Stimulated activated effector memory CD8-positive, alpha-beta T cell treated with anti-CD3 and anti-CD28 coated beads, Interleukin-12 subunit alpha, Interleukin-12 subunit beta, amount 100 ng/mL, for 72 hours (primary cell): ENCODE results near the gene CHDH.
A peak's percentile ranks its signal among the peaks of the same experiment; 100 is the strongest.

ENCODE experiments used
- ATAC-seq: fragments of 150-1000 bp; cut with Tn5 transposase; 2 replicates; pipeline ENCODE4 v1.10.0; 2021
- DNase-seq, 2 donors: peaks; one replicate each; pipeline ENCODE4 v3.0.0; 2021 to 2022; ENCODE audit warnings: low spot score in 2 of 2
- H3K27ac Mint-ChIP-seq: one replicate; pipeline ENCODE4 v1.8.0; 2022; ENCODE audit warnings: mild to moderate bottlenecking, mixed read lengths
- H3K36me3 Mint-ChIP-seq: one replicate; pipeline ENCODE4 v1.8.0; 2022; ENCODE audit warnings: mild to moderate bottlenecking, mixed read lengths
- H3K4me1 Mint-ChIP-seq: one replicate; pipeline ENCODE4 v1.8.0; 2022; ENCODE audit warnings: mixed read lengths
- H3K4me3 Mint-ChIP-seq: one replicate; pipeline ENCODE4 v1.8.0; 2022; ENCODE audit warnings: mild to moderate bottlenecking, mixed read lengths
- H3K9me3 Mint-ChIP-seq: one replicate; pipeline ENCODE4 v1.8.0; 2022; ENCODE audit warnings: mixed read lengths

Gene CHDH

GRCh38 chr3:53863145-53863544, 16.9 kb upstream of the CHDH start:
- Mint-ChIP-seq H3K9me3 (no peaks in the 10 kb centered on the region), H3K4me1 (peaks cover under 1% of the 10 kb centered on the region), H3K36me3 (peaks cover 70% of the 10 kb centered on the region), H3K4me3 (no peak overlapping the region), H3K27ac (no peak overlapping the region)
- ATAC-seq = no peak
- DNase-seq = no peak

- DNase-seq = no peak
- Mint-ChIP-seq H3K9me3 (no peaks in the 10 kb centered on the region), H3K36me3 (peaks cover 61% of the 10 kb centered on the region), H3K4me1 (no peaks in the 10 kb centered on the region), H3K4me3 (no peak overlapping the region), H3K27ac (peak overlapping the region; percentile 10)
- ATAC-seq = no peak
Measured at GRCh38 chr3:53862241-53862640, 16.0 kb upstream of the CHDH start.

DNA sequence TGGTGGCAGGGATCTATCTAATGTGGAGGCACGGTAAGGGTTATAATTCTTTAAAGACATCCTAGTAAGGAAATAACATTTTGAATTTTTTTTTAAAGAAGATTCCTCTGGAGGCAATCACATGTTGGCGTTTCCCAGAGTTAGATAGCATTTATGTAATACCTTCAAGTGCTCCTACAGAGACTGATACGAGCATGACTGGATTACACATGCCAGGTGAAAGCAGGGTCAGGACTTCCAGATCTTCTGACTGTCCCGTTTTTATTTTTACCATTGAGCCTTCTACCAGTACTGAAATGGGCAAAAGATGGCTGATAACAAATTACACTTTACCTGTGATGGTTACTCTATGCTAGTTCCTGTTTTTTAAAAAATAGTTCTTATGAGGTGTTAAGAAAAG, 14.0 kb upstream of the CHDH start:
- Mint-ChIP-seq H3K36me3 (peaks cover 41% of the 10 kb centered on the region), H3K9me3 (no peaks in the 10 kb centered on the region), H3K27ac (no peak overlapping the region), H3K4me1 (no peaks in the 10 kb centered on the region), H3K4me3 (no peak overlapping the region)
- ATAC-seq (no peak), DNase-seq (no peak)

GRCh38 chr3:53859178-53859577, 13.0 kb upstream of the CHDH start:
- no peaks in the 10 kb centered on the region for H3K9me3 Mint-ChIP-seq
- ATAC-seq = no peak
- H3K4me1 Mint-ChIP-seq = no peaks in the 10 kb centered on the region
- DNase-seq = no peak
- H3K4me3 Mint-ChIP-seq = no peak overlapping the region
- peaks cover 31% of the 10 kb centered on the region for H3K36me3 Mint-ChIP-seq
- no peak overlapping the region for H3K27ac Mint-ChIP-seq

- Mint-ChIP-seq H3K4me1 (no peaks in the 10 kb centered on the region), H3K36me3 (peaks cover 22% of the 10 kb centered on the region), H3K27ac (no peak overlapping the region), H3K9me3 (no peaks in the 10 kb centered on the region), H3K4me3 (no peak overlapping the region)
- no peak for ATAC-seq
- DNase-seq = no peak
Measured at GRCh38 chr3:53858096-53858741, 12.0 kb upstream of the CHDH start.

DNA sequence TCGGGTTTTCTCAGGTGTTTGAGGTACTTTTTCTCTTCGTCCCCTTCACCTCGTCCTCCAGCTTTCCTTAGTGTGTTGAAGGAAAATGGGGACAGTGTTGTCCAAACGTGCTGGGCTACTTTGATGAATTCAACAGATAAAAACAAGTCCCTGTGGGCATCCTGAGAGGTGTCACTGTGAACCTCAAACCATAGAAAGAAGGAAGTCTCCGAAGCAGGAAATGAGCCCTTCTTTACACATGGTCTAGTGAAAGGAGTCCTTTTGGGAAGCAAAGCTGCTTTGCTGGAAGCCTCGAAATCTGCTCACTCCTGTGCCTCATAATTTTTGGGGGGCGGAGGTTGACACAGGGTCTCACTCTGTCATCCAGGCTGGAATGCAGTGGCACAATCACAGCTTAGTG, 10.7 kb upstream of the CHDH start:
- no peaks in the 10 kb centered on the region for H3K9me3 Mint-ChIP-seq
- no peaks in the 10 kb centered on the region for H3K4me1 Mint-ChIP-seq
- peaks cover 10% of the 10 kb centered on the region for H3K36me3 Mint-ChIP-seq
- ATAC-seq = no peak
- no peak overlapping the region for H3K4me3 Mint-ChIP-seq
- H3K27ac Mint-ChIP-seq = no peak overlapping the region
- no peak for DNase-seq

DNA sequence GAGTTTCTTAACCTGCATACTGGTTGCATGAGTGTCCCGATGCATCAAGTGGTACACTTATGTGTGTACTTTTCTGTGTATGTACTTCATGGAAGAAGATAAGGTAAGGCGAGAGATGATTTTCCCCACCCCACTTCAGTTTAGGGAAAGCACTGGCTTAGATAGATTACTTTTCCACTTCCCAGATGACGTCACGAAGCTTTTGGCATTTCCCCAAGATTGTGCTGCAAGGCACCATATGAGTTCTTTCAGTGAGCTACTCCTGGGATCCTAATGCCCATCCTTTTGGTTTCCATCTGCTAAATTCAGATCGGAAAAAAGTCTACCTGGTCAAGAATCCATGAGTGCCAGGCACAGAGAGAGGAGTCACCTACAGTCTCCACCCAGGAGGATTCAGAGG, 4.7 kb upstream of the CHDH start:
- ATAC-seq = no peak
- H3K4me1 Mint-ChIP-seq = no peaks in the 10 kb centered on the region

DNA sequence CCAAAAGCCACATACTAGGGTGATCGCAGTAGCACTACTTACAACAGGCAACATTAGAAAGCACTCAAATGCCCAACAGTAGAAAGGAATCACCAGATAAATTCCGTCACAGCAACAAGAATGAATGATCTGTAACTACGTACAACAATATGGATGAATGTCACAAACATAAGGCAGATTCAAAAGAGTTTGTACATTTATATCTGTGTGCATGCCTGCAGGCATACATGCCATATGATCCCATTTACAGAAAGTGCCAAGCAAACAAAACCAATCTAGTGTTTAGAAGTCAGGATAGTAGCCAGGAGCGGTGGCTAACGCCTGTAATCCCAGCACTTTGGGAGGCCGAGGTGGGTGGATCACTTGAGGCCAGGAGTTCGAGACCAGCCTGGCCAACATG, 3.7 kb upstream of the CHDH start:
- Mint-ChIP-seq H3K4me3 (no peak overlapping the region), H3K27ac (no peak overlapping the region), H3K9me3 (no peaks in the 10 kb centered on the region), H3K4me1 (no peaks in the 10 kb centered on the region), H3K36me3 (no peaks in the 10 kb centered on the region)
- ATAC-seq = no peak
- no peak for DNase-seq

More for the DNA sequence above, 4.7 kb upstream of the CHDH start:
- Mint-ChIP-seq H3K36me3 (no peaks in the 10 kb centered on the region), H3K4me3 (no peak overlapping the region), H3K27ac (no peak overlapping the region), H3K9me3 (no peaks in the 10 kb centered on the region)
- DNase-seq = no peak

GRCh38 chr3:53846851-53847155, 584 bp upstream of the CHDH start:
- no peak overlapping the region for H3K27ac Mint-ChIP-seq
- H3K9me3 Mint-ChIP-seq = no peaks in the 10 kb centered on the region
- DNase-seq = no peak
- no peaks in the 10 kb centered on the region for H3K36me3 Mint-ChIP-seq
- H3K4me1 Mint-ChIP-seq = peaks cover 6% of the 10 kb centered on the region
- no peak for ATAC-seq
- H3K4me3 Mint-ChIP-seq = peak overlapping the region; percentile 56

DNA sequence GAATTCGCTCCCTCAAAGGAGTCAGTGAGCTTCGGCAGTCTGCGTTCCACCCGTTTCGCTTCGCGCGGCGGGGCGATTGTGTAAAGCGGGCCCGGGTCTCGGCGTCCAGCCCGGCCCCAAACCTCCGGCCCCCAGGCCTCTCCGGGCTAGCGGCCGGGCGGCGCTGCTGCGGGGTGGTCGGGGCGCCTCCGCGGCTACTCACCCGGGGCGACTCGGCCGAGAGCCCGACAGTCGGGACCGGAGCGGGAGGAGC, 412 bp downstream of the CHDH start:
- Mint-ChIP-seq H3K27ac (no peak overlapping the region), H3K9me3 (no peaks in the 10 kb centered on the region), H3K4me3 (peak overlapping the region; percentile 34), H3K4me1 (peaks cover 6% of the 10 kb centered on the region), H3K36me3 (no peaks in the 10 kb centered on the region)
- DNase-seq (no peak), ATAC-seq (no peak)

DNA sequence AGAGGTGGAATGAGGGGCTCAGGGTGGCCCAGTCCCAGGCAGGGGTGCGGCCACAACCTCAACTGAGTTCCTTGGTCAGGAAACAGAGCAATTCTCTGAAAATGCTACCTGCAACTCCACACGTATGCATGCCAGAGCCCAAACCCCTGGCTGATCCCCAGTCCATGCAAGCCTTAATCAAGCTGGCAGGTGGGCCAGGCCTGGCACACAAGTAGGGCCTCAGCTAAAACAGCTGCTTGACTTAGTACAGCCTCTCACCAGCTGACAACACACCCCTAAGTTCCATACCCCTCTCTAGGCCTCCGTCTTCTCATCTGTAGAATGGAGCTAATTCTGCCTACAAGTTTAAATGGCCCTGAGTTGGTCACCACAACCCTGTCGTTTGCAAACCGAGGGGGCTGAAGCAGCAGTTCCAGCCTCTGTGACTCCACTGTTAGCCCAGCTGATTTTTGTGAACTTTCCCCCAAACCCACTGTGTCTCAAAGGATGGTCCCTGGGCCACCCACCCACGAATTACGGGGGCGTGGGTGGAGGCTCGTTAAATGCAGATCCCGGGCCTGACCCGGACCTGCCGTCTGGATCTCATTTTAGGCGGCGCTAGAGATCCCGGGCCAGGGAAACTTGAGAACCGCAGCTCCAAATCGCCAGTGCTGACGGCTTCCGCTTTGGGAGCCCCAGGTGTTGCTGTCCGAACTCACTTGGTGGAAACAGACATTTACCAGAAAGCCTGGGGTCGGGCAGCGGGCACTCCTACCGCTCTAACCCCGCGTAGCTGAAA, 927 bp downstream of the CHDH start:
- no peaks in the 10 kb centered on the region for H3K9me3 Mint-ChIP-seq
- H3K36me3 Mint-ChIP-seq = no peaks in the 10 kb centered on the region
- H3K4me3 Mint-ChIP-seq = peak overlapping the region; percentile 34
- peaks cover 6% of the 10 kb centered on the region for H3K4me1 Mint-ChIP-seq
- no peak overlapping the region for H3K27ac Mint-ChIP-seq
- no peak for ATAC-seq
- DNase-seq = no peak

- Mint-ChIP-seq H3K4me1 (peaks cover 6% of the 10 kb centered on the region), H3K9me3 (no peaks in the 10 kb centered on the region), H3K27ac (no peak overlapping the region), H3K4me3 (peak overlapping the region; percentile 34), H3K36me3 (no peaks in the 10 kb centered on the region)
- no peak for DNase-seq
- peak; percentile 37 for ATAC-seq
Measured at GRCh38 chr3:53844262-53845102, 1.7 kb downstream of the CHDH start.

GRCh38 chr3:53843195-53844177, 2.7 kb downstream of the CHDH start:
- no peak overlapping the region for H3K27ac Mint-ChIP-seq
- peaks cover 6% of the 10 kb centered on the region for H3K4me1 Mint-ChIP-seq
- H3K4me3 Mint-ChIP-seq = no peak overlapping the region
- no peaks in the 10 kb centered on the region for H3K36me3 Mint-ChIP-seq
- H3K9me3 Mint-ChIP-seq = no peaks in the 10 kb centered on the region
- no peak for DNase-seq
- no peak for ATAC-seq

GRCh38 chr3:53842436-53843194, 3.6 kb downstream of the CHDH start:
- H3K27ac Mint-ChIP-seq = no peak overlapping the region
- no peaks in the 10 kb centered on the region for H3K36me3 Mint-ChIP-seq
- ATAC-seq = no peak
- DNase-seq = no peak
- peaks cover 6% of the 10 kb centered on the region for H3K4me1 Mint-ChIP-seq
- H3K4me3 Mint-ChIP-seq = no peak overlapping the region
- no peaks in the 10 kb centered on the region for H3K9me3 Mint-ChIP-seq
